ENCODE results near the gene PRDM5. TPM values are rescaled to one million over a fixed set of nuclear protein-coding genes. Genes with fewer than 3 reads are reported as not detected.

PRDM5 gene
- total and polyA plus RNA-seq, 2 of the 13 experiments (the other 11 are each of a cell fraction or from before 2014, with no cell fraction given): not detected

GRCh38 chr4:120754590-120754989, 167.9 kb downstream of the PRDM5 start:
- intact Hi-C loops (cut with micrococcal nuclease; ENCODE audit: unreplicated experiment): no loop called here
- FAIRE-seq: no peak
- POLR2A ChIA-PET: no interaction called here
- no peaks in the 10 kb centered on the region for H3K36me3 ChIP-seq (replicated peaks in 1 of 2; ENCODE audit: control insufficient read depth in 1 of 2, insufficient read depth in 2 of 2, low read length in 2 of 2)
- H3K4me2 ChIP-seq (ENCODE audit: low read depth, low read length): no peak overlapping the region
- no peaks in the 10 kb centered on the region for H4K20me1 ChIP-seq (ENCODE audit: insufficient read depth, low read length)
- H3K9me3 ChIP-seq (ENCODE audit: low read length): no peaks in the 10 kb centered on the region
- no peaks in the 10 kb centered on the region for H3K27me3 ChIP-seq (ENCODE audit: control insufficient read depth in 1 of 2, insufficient read depth in 2 of 2, low read length in 2 of 2)
- no peaks in the 10 kb centered on the region for H3K4me1 ChIP-seq (ENCODE audit: insufficient read depth, low read length)
- no peak overlapping the region for H3K9ac ChIP-seq (ENCODE audit: insufficient read depth, low read depth, low read length)
- 12% methylated on average over 3 of the region's 4 CpGs for WGBS (ENCODE audit: low lambda C conversion rate)
- no peak overlapping the region for H3K27ac ChIP-seq (ENCODE audit: extremely low read length, insufficient read depth, low read length)
- no peaks in the 10 kb centered on the region for H3K79me2 ChIP-seq (ENCODE audit: insufficient read depth, low read length)
- CTCF ChIA-PET (ENCODE audit: low intra/inter-chr PET ratio, low total read pairs): no interaction called here
- no peak overlapping the region for H2AFZ ChIP-seq (ENCODE audit: low read length)
- DNase-seq (ENCODE audit: low spot score): no peak
- no TSS peak for BruUV-seq (replicated peaks)
- ATAC-seq: no peak
- in situ Hi-C loops (cut with HindIII; ENCODE audit: extremely low pct_ligation_motif_present, low pct_unique_long_range_greater_than_20kb): no loop called here
- H3K4me3 ChIP-seq (replicated peaks in 1 of 3; ENCODE audit: insufficient read depth in 1 of 3, low read depth in 2 of 3, low read length in 3 of 3): no peak overlapping the region
- no peak for TF ChIP-seq ZNF629 (CRISPR knock-in tag; conservative IDR thresholded peaks at IDR 0.05)
- TF ChIP-seq MIXL1 (CRISPR knock-in tag; IDR thresholded peaks at IDR 0.05): no peak
- TF ChIP-seq ZBTB49 (CRISPR knock-in tag; IDR thresholded peaks at IDR 0.05; ENCODE audit: borderline replicate concordance): no peak
- TF ChIP-seq KDM3A (CRISPR knock-in tag; IDR thresholded peaks at IDR 0.05; ENCODE audit: low read depth): no peak
- no peak for TF ChIP-seq HNF1A (IDR thresholded peaks at IDR 0.05; ENCODE audit: low read depth)
- TF ChIP-seq HNF1A (CRISPR knock-in tag; IDR thresholded peaks at IDR 0.05; ENCODE audit: borderline replicate concordance): no peak
- TF ChIP-seq NFIC (IDR thresholded peaks at IDR 0.05; ENCODE audit: low read length): no peak
- no peak for TF ChIP-seq PRPF4 (IDR thresholded peaks at IDR 0.05; ENCODE audit: low read depth, low read length, poor library complexity, severe bottlenecking)
- no peak for TF ChIP-seq SMC3 (IDR thresholded peaks at IDR 0.05; ENCODE audit: low read length)
- TF ChIP-seq GMEB1 (CRISPR knock-in tag; IDR thresholded peaks at IDR 0.05; ENCODE audit: borderline replicate concordance): no peak
- TF ChIP-seq ZNF354B (CRISPR knock-in tag; IDR thresholded peaks at IDR 0.05): no peak
- TF ChIP-seq MLLT10 (CRISPR knock-in tag; IDR thresholded peaks at IDR 0.05): no peak
- TF ChIP-seq NKX3-1 (CRISPR knock-in tag; IDR thresholded peaks at IDR 0.05): no peak
- no peak for TF ChIP-seq ZFP36 (IDR thresholded peaks at IDR 0.05; ENCODE audit: borderline replicate concordance, low read depth, low read length, partially characterized antibody)
- no peak for TF ChIP-seq HOXA9 (CRISPR knock-in tag; IDR thresholded peaks at IDR 0.05; ENCODE audit: borderline replicate concordance)
- TF ChIP-seq ZMAT5 (CRISPR knock-in tag; IDR thresholded peaks at IDR 0.05; ENCODE audit: borderline replicate concordance, low read depth): no peak
- no peak for TF ChIP-seq KLF16 (CRISPR knock-in tag; IDR thresholded peaks at IDR 0.05)
